AG10803 (cell line): ENCODE results near the gene SDHB.

ENCODE experiments used
- DNase-seq: peaks from one replicate; pipeline ENCODE4 v3.0.0; 2010; ENCODE audit warnings: low read depth
- H3K4me3 ChIP-seq: 2 replicates; pipeline ENCODE4 v1.5.1; 2011; ENCODE audit warnings: mild to moderate bottlenecking, low read length, control low read depth
- CTCF ChIP-seq: conservative IDR thresholded peaks from 2 replicates; pipeline ENCODE4 v1.5.1; 2011; ENCODE audit warnings: mild to moderate bottlenecking, low read length, control low read depth, inconsistent platforms

SDHB gene

GRCh38 chr1:16981269-16981849, 72.5 kb downstream of the SDHB start:
- DNase-seq: peak; percentile 95
- TF ChIP-seq CTCF: no peak
- H3K4me3 ChIP-seq: peak overlapping the region; percentile 91

GRCh38 chr1:16980473-16981268, 73.2 kb downstream of the SDHB start, which contains the start of gene MFAP2:
Gene MFAP2, minus strand, starts transcription at chr1:16980620. Its CDS starts 2,347 bp downstream, at chr1:16978273.
- peak within 1 kb of the TSS; percentile 91 for H3K4me3 ChIP-seq
- peak; percentile 72 for DNase-seq
- no peak for TF ChIP-seq CTCF

GRCh38 chr1:16979475-16980327, 74.1 kb downstream of the SDHB start:
- TF ChIP-seq CTCF: no peak
- peak; percentile 67 for DNase-seq
- peak overlapping the region; percentile 91 for H3K4me3 ChIP-seq

GRCh38 chr1:16978567-16979474, 75.0 kb downstream of the SDHB start:
- peak; percentile 97 for DNase-seq
- TF ChIP-seq CTCF: no peak
- peak overlapping the region; percentile 91 for H3K4me3 ChIP-seq

GRCh38 chr1:16978139-16978538, 75.7 kb downstream of the SDHB start:
- peak overlapping the region; percentile 91 for H3K4me3 ChIP-seq
- TF ChIP-seq CTCF: no peak
- DNase-seq: no peak

- TF ChIP-seq CTCF: no peak
- no peak overlapping the region for H3K4me3 ChIP-seq
- no peak for DNase-seq
Measured at GRCh38 chr1:16977377-16977776, 76.5 kb downstream of the SDHB start.
